ENCODE results near the gene C2CD4D.
"Not testable (repeated sequence)": the region's sequence is repeated elsewhere in the genome, so short reads cannot be mapped to it uniquely, and the experiment has no call there.

C2CD4D gene

GRCh38 chr1:151839457-151840403 is at the start of gene C2CD4D:
C2CD4D (minus strand) TSS chr1:151839820; CDS start chr1:151838989, 831 bp downstream.
- TF ChIP-seq CTCF (IDR thresholded peaks at IDR 0.05; ENCODE audit: poor library complexity, severe bottlenecking) = no peak
- H3K4me3 ChIP-seq (ENCODE audit: severe bottlenecking) = peak within 1 kb of the TSS; percentile 25
- H3K4me1 ChIP-seq (ENCODE audit: insufficient read depth, poor library complexity, severe bottlenecking) = peaks cover 36% of the 10 kb centered on the region
- peak; percentile 58 for ATAC-seq (ENCODE audit: low read depth)
- no peaks in the 10 kb centered on the region for H3K36me3 ChIP-seq (ENCODE audit: low read depth)
- DNase-seq (ENCODE audit: low spot score) = no peak
- no peaks in the 10 kb centered on the region for H3K9me3 ChIP-seq (ENCODE audit: severe bottlenecking)
- no peaks in the 10 kb centered on the region for H3K27me3 ChIP-seq (ENCODE audit: insufficient read depth, poor library complexity, severe bottlenecking)
- peak within 1 kb of the TSS; percentile 75 for H3K27ac ChIP-seq (ENCODE audit: poor library complexity, severe bottlenecking)

GRCh38 chr1:151888972-151889570 is 49.5 kb upstream of the C2CD4D start:
- Histone ChIP-seq H3K9me3 (ENCODE audit: severe bottlenecking) (no peaks in the 10 kb centered on the region), H3K27ac (ENCODE audit: poor library complexity, severe bottlenecking) (no peak overlapping the region), H3K4me3 (ENCODE audit: severe bottlenecking) (no peak overlapping the region), H3K27me3 (ENCODE audit: insufficient read depth, poor library complexity, severe bottlenecking) (no peaks in the 10 kb centered on the region), H3K4me1 (ENCODE audit: insufficient read depth, poor library complexity, severe bottlenecking) (peaks cover 29% of the 10 kb centered on the region), H3K36me3 (ENCODE audit: low read depth) (peaks cover 29% of the 10 kb centered on the region)
- DNase-seq (ENCODE audit: low spot score) (no peak), ATAC-seq (ENCODE audit: low read depth) (no peak)
- peak; percentile 72 for TF ChIP-seq CTCF (IDR thresholded peaks at IDR 0.05; ENCODE audit: poor library complexity, severe bottlenecking)

GRCh38 chr1:151887028-151887427 is 47.4 kb upstream of the C2CD4D start:
- H3K27me3 ChIP-seq (ENCODE audit: insufficient read depth, poor library complexity, severe bottlenecking) = no peaks in the 10 kb centered on the region
- H3K4me3 ChIP-seq (ENCODE audit: severe bottlenecking) = no peak overlapping the region
- DNase-seq (ENCODE audit: low spot score) (peak; percentile 78), ATAC-seq (ENCODE audit: low read depth) (peak; percentile 89)
- H3K36me3 ChIP-seq (ENCODE audit: low read depth) = peaks cover 19% of the 10 kb centered on the region
- peaks cover 29% of the 10 kb centered on the region for H3K4me1 ChIP-seq (ENCODE audit: insufficient read depth, poor library complexity, severe bottlenecking)
- no peaks in the 10 kb centered on the region for H3K9me3 ChIP-seq (ENCODE audit: severe bottlenecking)
- no peak for TF ChIP-seq CTCF (IDR thresholded peaks at IDR 0.05; ENCODE audit: poor library complexity, severe bottlenecking)
- H3K27ac ChIP-seq (ENCODE audit: poor library complexity, severe bottlenecking) = peak overlapping the region; percentile 95

- TF ChIP-seq CTCF (IDR thresholded peaks at IDR 0.05; ENCODE audit: poor library complexity, severe bottlenecking) = no peak
- no peaks in the 10 kb centered on the region for H3K9me3 ChIP-seq (ENCODE audit: severe bottlenecking)
- no peaks in the 10 kb centered on the region for H3K27me3 ChIP-seq (ENCODE audit: insufficient read depth, poor library complexity, severe bottlenecking)
- no peak overlapping the region for H3K4me3 ChIP-seq (ENCODE audit: severe bottlenecking)
- no peak for DNase-seq (ENCODE audit: low spot score)
- peak overlapping the region; percentile 95 for H3K27ac ChIP-seq (ENCODE audit: poor library complexity, severe bottlenecking)
- ATAC-seq (ENCODE audit: low read depth) = peak; percentile 22; the same call in 1 of the 3 replicates
- peaks cover 29% of the 10 kb centered on the region for H3K4me1 ChIP-seq (ENCODE audit: insufficient read depth, poor library complexity, severe bottlenecking)
- H3K36me3 ChIP-seq (ENCODE audit: low read depth) = peaks cover 19% of the 10 kb centered on the region
Observed at GRCh38 chr1:151885479-151885878, 45.9 kb upstream of the C2CD4D start.

- H3K36me3 ChIP-seq (ENCODE audit: low read depth) = peaks cover 19% of the 10 kb centered on the region
- peaks cover 29% of the 10 kb centered on the region for H3K4me1 ChIP-seq (ENCODE audit: insufficient read depth, poor library complexity, severe bottlenecking)
- not testable (repeated sequence) for H3K9me3 ChIP-seq (ENCODE audit: severe bottlenecking); H3K27me3 ChIP-seq (ENCODE audit: insufficient read depth, poor library complexity, severe bottlenecking); DNase-seq (ENCODE audit: low spot score); ATAC-seq (ENCODE audit: low read depth); H3K4me3 ChIP-seq (ENCODE audit: severe bottlenecking)
- peak overlapping the region; percentile 95 for H3K27ac ChIP-seq (ENCODE audit: poor library complexity, severe bottlenecking)
Observed at GRCh38 chr1:151884879-151885278, 45.3 kb upstream of the C2CD4D start.

GRCh38 chr1:151884445-151884844 is 44.8 kb upstream of the C2CD4D start:
- Histone ChIP-seq H3K36me3 (ENCODE audit: low read depth) (peaks cover 19% of the 10 kb centered on the region), H3K4me1 (ENCODE audit: insufficient read depth, poor library complexity, severe bottlenecking) (peaks cover 29% of the 10 kb centered on the region)
- H3K9me3 ChIP-seq (ENCODE audit: severe bottlenecking); H3K27me3 ChIP-seq (ENCODE audit: insufficient read depth, poor library complexity, severe bottlenecking); DNase-seq (ENCODE audit: low spot score); ATAC-seq (ENCODE audit: low read depth); H3K27ac ChIP-seq (ENCODE audit: poor library complexity, severe bottlenecking); H3K4me3 ChIP-seq (ENCODE audit: severe bottlenecking): not testable (repeated sequence)

- not testable (repeated sequence) for H3K9me3 ChIP-seq (ENCODE audit: severe bottlenecking); DNase-seq (ENCODE audit: low spot score); ATAC-seq (ENCODE audit: low read depth); H3K27ac ChIP-seq (ENCODE audit: poor library complexity, severe bottlenecking); H3K27me3 ChIP-seq (ENCODE audit: insufficient read depth, poor library complexity, severe bottlenecking); H3K4me3 ChIP-seq (ENCODE audit: severe bottlenecking)
- peaks cover 19% of the 10 kb centered on the region for H3K36me3 ChIP-seq (ENCODE audit: low read depth)
- peaks cover 29% of the 10 kb centered on the region for H3K4me1 ChIP-seq (ENCODE audit: insufficient read depth, poor library complexity, severe bottlenecking)
Observed at GRCh38 chr1:151883898-151884297, 44.3 kb upstream of the C2CD4D start.

All from RWPE2 (cell line).